Stimulated activated CD4-positive, alpha-beta T cell treated with anti-CD3 and anti-CD28 coated beads, TNF-alpha, amount 100 ng/mL, for 4 hours (primary cell): ENCODE data around the gene LRRC57.
"Not testable (repeated sequence)": the region's sequence is repeated elsewhere in the genome, so short reads cannot be mapped to it uniquely, and the experiment has no call there.

Source experiments
- DNase-seq, 3 experiments: peaks; one replicate each; pipeline ENCODE4 v3.0.0-alpha.2; 2020; ENCODE audit warnings: low read depth in 3 of 3

Gene LRRC57

DNA sequence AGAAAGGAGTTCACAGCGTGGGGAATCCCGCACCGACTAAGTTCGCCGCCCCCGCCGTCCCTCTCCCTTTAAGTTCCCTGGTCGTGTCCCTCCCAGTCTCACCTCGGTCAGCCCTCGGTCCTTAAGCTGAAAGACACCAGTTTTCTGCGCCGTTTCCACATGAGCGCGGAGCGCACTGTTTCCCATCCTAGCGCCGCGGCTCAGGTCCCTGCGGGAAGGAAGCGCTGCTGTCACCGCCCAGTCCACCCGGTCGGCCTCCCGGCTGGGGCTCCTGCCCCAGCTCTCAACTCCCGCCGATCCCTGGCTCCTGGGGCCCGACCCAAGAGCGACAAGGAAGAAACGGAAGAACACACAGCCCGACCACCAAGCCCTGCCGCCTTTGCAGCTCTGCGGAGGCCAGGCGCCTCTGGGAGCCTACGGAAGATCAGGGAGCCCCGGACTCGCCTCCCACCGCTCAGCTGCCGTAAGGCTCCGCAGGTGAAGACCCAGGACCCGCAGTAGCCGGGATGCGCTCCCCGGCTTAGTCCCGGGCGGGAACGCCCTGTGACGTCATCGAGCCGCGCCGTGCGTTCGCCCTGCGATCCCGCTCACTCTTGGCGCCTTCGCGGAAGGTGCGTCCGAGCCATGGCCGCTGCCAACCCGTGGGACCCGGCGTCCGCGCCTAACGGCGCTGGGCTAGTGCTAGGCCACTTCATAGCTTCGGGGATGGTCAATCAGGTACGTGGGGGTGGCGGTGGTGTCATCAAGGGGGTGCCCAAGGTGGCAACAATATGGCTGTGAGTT, at the start of gene LRRC57, which contains the start of gene HAUS2:
Gene LRRC57, minus strand, starts transcription at position 545 of the 783 bp plus-strand sequence. Its CDS starts 359 bp downstream, at position 186.
Gene HAUS2, plus strand, starts transcription at position 590 of the 783 bp plus-strand sequence. Its CDS starts 35 bp downstream, at position 625.
- DNase-seq, result peak; percentile 72 to 82 (median 79)

DNA sequence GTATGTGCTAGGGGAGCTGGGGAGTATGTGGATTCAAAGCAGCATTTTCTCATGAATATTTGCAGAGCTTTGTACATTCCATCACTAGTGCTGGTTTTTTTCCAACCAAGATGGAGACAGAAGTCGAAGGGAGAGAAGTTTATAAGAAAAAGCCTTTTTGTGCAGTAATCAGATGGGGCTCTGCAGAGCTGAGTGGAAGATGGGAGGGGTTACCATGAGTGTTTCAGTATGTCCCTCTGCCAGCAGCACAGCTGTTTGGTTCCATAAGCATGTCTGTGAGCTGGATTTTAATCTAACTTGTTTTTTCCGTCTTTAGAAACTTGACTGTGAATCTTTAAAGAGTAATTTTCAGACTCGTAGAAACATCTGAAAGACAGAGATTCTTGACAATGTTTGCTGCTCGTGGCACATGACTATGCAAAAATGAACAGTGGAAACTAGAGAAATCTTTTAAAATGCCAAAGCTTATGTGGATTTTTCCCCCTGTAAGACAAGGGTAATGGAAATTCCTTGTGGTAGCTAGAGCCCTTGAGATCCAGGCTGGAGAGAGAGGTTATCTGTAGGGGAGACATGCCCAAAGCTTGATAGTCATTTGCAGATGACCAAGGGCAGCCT, 47.1 kb upstream of the LRRC57 start:
- no peak for DNase-seq

DNA sequence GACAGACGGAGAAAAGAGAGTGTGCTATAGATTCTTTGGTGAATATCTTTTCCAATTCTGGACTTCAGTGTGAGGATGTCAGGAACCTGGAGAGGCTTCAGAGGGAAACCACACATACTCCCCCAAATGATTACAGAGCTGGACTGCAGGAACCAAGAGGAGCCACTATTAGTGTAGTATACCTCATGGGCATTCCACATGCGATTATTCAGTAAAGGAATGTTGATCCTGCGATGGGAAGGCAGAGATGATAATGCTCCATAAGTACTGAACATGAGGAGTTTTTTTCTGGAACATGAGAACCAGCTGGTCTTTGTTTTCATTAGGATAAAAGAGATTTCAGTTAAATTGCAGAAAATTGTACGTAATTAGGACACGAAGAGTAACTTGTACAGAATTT, 45.5 kb upstream of the LRRC57 start:
- no peak for DNase-seq

DNA sequence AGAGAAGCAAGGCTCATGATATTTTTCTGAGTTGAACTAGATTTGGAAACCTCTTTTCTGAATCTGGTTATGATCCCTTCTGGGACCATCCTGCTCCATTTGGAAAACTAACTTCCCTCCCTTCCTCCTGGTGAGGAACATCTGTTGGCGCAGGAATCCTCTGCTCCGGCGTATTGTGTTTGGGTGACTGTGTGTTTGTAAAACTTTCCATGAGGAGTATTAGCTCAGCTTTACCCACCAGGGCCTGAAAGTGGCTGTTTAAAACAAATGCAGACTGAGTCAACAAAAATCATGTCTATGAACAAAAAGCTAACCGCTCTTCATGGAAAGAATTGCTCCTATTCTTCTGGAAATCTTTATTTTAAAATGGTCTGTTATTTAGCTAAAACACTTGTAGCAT, 44.5 kb upstream of the LRRC57 start:
- DNase-seq, result no peak

DNA sequence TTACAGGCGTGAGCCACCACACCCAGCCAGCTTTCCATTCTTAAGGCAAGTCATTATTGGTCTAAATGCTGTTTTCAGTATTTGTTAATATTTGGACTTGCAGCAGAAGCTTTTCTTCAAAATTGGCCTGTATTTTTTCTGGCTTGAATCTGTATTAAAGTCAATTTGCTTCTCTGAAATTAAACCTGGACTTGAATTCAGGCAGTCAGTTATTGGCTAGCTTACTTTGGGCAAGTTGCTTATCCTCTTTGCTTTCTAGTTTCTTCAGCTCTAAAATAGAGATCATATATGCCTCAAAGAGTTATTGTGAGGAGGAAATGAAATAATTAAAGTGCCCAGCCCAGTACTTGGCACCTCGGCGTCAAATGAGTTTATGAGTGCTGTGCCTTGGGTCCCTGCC, 44.1 kb upstream of the LRRC57 start:
- no peak for DNase-seq

DNA sequence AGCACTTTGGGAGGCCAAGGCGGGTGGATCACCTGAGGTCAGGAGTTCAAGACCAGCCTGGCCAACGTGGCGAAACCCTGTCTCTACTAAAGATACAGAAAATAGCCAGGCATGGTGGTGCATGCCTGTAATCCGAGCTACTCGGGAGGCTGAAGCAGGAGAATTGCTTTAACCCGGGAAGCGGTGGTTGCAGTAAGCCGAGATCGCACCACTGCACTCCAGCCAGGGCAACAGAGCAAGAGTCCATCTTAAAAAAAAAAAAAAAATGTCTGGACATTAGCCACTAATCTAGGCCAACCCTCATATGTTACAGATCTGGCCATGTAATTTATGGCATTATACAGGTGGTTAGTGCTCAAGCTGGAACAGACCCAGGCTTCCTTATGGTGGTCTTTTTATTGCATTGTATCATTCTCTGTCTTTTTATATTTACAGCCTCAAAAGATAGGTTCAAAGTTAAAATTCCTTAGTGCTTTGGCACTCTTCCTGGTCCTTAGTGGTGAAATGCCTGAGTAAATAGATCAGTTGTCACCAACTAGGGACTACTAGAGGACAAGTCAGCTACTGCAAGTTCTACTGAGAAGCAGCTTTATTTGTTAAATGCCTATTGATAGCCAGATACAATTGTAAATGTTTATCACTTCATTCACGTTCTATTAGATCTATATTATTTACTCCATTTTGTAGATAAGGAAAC, 42.8 kb upstream of the LRRC57 start:
- DNase-seq, result no peak

DNA sequence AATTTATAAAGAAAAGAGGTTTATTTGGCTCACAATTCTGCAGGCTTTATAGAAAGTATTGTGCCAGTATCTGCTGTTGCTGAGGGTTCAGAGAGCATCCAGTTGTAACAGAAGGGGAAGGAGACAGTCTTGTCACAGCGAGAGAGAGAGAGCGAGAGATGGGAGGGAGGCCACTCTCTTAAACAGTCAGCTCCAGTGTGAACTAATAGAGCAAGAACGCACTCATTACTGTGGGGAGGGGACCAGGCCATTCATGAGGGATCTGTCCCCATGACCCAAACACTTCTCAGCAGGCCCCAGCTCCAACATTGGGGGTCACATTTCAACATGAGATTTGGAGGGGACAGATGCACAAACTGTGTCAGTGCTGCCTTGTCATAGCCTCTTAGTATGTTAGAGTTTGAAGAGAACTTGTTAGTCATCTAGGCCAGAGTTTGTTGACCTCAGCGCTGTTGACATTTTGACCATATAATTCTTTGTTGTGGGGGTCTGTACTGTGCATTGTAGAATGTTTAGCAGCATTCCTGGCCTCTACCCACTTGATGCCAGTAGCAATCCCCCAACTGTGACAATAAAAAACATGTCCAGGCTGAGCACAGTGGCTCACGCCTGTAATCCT, 42.1 kb upstream of the LRRC57 start:
- DNase-seq, result no peak

DNA sequence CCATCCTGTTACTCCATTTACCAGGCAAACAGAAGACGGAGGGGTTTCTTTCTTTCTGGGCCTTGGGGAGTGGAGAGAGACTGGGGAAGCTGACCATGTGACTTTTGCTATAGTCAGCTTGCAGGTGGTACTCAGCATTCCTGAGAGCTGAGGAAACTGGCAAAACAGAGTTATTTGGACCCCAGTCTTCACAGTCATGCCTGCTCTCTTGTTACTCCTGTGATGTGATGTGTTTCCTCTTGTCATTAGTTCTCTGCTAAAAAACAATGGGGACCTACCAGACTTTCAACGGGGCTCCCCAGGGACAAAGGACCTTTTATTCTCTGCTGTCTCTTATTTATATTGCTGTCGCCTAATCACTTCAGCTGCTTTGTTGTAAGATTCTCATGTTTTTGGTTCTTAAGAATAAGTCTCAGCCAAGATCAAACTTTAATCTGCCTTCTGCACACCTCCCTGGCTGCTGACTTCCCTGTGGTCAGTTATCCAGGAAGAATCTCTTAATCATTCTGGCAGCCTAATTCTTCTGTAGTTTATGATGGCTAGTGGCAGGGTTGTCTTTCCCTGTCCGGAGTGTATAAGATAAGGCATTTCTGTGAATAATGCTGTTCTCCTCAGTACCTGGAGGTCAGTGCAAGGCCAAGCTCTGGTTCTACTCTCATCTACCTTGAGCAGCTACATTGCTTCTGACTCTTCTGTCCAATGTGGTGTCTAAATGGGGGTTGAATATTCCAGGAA, 35.6 kb upstream of the LRRC57 start:
- DNase-seq, result no peak

DNA sequence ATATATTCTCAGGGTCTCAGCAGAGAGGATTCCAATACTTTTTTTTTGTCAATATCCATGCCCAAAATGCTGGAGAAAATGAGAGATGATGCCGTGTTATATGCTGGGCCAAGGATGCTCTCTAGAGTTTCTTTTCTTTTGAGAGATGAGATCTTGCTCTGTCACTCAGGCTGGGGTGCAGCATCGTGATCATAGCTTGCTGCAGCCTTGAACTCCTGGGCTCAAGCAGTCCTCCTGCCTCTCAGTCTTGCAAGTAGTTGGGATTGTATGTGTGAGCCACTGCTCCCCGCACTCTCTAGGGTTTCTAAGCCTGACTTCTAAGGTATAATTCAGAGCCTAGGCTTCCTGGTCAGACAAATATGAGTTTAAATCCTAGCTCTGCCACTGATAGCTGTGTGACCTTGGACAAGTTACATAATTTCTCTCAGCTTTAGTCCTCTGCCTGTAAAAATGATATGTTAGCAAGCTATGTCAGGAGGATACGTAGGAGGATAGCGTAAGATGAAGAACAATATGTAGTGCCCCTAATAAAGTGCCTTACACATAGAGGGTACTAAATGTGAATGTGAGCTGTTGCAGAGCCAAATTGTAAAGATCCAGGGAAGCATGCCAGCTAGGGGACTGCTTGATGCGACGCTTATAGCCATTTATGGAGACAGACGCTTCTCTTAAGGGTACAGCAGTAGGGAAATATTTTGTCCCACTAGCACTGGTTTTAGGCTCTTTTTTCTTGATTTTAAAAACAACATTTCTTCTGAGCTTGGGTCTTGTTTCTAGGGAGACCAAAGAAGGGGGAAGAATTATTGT, 34.2 kb upstream of the LRRC57 start:
- DNase-seq, result no peak

DNA sequence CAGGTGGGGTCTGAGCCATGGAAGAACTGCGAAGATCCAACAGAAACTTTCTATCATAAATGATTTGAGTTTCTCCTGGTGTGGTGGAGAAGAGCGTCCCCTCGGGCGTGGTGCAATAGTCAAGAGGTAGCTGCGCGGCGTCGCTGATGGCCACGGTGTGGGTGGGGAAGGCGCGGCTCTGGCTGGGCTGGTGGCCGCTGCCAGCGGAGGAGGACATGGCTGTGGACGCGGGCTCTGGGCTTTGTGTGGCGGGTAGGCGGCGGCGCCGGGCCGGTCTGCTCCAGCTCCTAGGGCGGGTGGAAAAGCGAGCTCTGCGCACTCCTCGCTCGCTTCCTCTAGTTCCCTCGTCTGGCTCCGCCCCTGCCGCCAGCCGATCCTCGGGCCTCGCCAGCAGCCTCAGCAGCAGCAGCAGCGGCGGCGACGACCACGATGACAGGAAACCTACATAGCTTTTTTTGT, 32.7 kb upstream of the LRRC57 start:
- peak; percentile 50 to 55 (median 51) for DNase-seq

DNA sequence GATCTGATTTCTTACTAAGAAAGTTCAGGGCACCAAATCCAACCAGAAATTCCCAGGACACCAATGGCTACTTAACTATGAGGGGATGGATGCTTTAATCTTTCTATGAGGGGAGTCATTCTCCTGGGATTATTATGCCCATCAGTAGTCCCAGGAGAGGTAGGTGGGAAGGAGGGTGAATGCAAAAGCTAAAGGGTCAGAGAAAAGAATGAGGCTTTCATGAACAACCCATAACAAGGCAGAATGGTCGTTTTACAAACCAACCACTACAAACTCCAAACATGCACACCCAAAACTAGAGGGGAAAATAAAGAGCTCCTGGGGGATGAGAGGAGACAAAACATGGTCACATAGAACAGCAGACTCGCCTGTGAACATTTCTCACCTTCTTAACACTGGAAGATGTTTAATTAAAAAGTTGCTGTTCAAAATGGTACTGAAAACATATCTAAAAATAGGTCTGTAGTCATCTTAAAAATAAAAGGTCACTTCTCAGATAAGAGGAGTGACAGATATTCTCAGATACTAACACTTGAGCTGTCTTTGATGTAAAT, 30.5 kb upstream of the LRRC57 start:
- DNase-seq, result no peak

DNA sequence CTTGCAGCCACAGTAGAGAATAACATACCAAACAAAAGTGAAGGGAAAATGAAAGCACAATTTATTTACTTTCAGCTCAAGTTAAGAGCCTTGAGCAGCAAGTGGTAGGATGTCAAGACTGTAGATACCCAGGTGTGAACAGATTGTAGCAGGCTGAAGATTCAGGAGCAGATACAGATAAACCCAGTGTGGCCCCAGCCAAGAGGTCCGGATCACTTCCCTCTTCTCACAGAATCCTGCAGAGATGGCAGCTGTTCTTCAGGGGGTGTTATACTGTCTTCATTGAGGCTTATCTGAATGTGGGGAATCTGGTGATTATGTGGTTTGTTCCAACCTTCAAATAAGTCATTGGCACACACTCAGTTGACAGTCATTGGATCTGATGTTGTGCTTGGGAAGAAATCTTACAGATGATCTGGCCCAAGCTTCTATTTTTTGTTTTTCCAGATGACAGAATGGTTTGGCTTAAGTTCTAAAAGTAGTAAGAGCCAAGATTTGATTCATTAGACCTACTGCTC, 29.0 kb upstream of the LRRC57 start:
- no peak for DNase-seq

DNA sequence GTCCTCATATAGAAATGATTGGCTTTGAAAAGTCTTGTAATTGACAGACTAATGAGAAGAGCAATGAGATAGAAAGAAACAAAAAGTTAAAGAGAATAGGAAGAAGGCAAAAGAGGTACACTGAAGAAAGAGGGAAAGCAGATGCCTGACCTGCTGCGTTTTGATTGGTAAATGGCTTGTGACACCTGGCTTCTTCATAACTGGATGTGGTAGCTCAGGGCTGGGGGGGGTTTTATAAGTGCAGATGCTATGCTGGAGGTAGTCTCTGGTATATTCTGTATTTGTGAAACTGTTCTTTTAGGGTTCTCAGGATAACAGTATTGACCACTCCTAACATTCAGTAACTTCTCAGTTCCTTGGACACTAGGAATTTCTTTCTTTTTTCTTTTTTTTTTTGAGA, 28.2 kb upstream of the LRRC57 start:
- no peak for DNase-seq

DNA sequence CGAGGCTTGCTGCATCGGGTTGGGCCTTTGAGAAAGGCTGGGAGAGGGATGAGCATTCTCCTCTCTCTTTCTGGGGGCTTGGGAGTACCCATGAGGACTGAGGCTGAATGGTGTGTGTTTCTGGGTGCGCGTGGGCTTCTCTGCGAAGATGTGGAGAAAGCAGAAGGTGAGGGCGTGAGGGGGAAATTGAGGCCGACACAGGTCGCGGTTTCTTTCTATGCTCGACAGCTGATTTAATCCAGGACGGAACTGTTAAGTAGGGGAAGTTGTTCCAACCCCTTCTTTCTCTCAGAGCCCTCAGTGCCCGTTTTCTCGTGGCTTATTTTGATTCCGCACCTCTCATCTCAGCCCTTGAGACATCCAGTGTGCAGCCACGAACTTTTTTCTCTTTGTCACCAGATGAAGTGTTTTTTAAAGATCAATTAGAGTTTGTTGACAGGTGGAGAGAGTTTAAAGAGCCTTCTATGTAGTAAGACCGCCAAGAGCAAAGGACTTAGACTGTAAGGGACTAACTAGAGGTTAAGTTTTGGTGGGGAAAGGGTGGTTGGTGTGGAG, 27.5 kb upstream of the LRRC57 start:
- no peak for DNase-seq

DNA sequence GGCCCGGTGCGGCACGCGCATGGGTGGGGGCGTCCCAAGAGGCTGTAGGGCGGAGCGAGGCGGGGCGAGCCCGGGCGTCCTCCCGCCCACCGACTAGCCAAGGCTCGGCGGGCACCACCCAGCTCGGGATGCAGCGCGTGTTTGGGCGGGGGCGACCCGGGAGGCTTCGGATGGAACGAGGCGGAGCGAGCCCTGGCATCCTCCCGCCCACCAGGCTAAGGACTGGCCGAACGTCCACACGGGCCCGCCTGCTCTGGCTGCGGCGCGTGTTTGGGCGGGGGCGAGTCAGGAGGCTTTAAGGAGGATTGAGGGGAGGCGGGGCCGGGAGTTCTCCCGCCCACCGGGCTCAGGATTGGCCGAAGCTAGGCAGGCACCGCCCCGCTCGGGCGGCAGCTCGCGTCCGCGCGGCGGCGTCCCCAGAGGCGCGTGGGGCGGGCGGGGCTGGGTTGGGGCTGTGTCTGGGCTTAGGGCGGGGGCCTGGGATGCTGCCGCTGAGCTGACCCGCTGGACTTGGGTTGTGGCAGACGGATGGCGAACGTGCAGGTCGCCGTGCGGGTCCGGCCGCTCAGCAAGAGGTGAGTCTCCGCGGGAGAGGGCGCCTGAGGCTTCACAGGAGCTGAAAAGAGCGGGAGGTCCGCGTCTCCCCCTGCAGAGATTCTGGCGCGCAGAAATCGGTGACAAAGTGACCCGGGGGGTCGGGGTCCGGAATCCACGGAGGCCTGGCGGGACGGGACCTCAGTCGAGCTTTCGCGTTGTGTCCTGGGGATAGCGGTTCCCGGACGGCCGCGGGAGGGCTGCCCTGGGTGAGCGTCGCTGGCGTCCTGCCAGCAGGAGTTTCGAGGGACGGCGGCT, 26.8 kb upstream of the LRRC57 start, which contains the start of gene STARD9:
Gene STARD9, plus strand, starts transcription at position 419 of the 852 bp plus-strand sequence. Its CDS starts 110 bp downstream, at position 529.
- DNase-seq, result peak; percentile 85 to 92 (median 87)

DNA sequence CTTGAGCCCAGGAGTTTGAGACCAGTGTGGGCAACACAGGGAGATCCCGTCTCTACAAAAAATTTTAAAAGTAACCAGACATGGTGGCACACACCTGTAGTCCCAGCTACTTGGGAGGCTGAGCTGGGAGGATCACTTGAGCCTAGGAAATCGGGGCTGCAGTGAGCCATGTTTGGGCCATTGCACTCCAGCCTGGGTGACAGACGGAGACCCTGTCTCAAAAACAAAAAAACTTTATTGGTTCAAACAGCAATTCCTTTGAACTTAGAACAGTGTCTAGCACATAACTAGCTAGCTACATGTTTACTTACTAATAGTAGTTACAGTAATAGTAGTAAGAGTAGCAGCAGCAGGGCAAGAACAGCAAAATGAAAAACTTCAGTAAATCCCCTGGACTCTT, 10.1 kb upstream of the LRRC57 start:
- no peak for DNase-seq

DNA sequence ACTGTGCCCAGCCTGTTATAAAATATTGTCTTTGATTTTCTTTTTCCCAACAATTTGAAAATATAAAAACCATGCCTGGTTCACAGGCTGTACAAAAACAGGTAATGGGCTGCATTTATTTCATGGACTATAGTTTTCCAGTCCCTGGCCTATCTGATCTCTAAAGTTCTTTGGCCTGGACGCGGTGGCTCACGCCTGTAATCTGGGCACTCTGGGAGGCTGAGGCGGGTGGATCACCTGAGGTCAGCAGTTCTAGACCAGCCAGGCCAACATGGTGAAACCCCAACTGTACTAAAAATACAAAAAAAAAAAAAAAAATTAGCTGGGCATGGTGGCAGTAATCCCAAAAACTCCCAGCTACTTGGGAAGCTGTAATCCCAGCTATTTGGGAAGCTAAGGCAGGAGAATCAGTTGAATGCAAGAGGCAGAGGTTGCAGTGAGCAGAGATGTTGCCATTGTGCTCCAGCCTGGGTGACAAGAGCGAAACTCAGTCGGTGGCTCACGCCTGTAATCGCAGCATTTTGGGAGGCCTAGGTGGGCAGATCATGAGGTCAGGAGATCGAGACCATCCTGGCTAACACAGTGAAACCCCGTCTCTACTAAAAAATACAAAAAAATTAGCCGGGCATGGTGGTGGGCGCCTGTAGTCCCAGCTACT, 8.1 kb upstream of the LRRC57 start:
- DNase-seq, result not testable (repeated sequence)

DNA sequence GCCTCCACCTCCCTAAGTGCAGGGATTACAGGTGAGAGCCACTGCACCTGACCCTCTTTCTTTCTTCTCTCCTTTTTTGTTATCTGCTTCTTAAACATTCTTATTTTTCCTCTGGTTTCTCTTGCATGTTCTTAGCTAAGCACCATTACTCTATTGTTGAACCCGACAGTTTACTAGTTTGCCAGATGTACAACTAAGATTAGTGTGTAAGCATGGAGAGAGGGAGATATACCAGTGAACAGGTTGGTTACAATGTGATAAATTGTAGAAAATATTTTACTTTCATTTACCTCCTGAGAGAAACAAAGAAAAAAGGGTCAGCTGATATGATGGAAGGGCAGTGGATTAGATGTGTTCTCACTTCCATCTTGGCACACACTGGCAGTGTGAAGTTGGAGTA, 5.0 kb upstream of the LRRC57 start:
- DNase-seq, result no peak
